ENCODE data around the gene DIS3L2.
"Not testable (repeated sequence)": the region's sequence is repeated elsewhere in the genome, so short reads cannot be mapped to it uniquely, and the experiment has no call there.

Gene DIS3L2

GRCh38 chr2:232382331-232383225 lies 421.1 kb downstream of the DIS3L2 start:
- H3K4me3 ChIP-seq (ENCODE audit: low read depth, low read length), result no peak overlapping the region
- no peak for TF ChIP-seq CTCF (IDR thresholded peaks at IDR 0.05; ENCODE audit: low read depth, low read length)

- no peak overlapping the region for H3K4me3 ChIP-seq (ENCODE audit: low read depth, low read length)
- no peak for TF ChIP-seq CTCF (IDR thresholded peaks at IDR 0.05; ENCODE audit: low read depth, low read length)
These were observed 423.0 kb downstream of the DIS3L2 start for GRCh38 chr2:232384466-232384865.

- H3K4me3 ChIP-seq (ENCODE audit: low read depth, low read length), result not testable (repeated sequence)
These were observed 423.5 kb downstream of the DIS3L2 start for GRCh38 chr2:232385058-232385457.

GRCh38 chr2:232385660-232386489 lies 424.4 kb downstream of the DIS3L2 start:
- TF ChIP-seq CTCF (IDR thresholded peaks at IDR 0.05; ENCODE audit: low read depth, low read length), result no peak
- no peak overlapping the region for H3K4me3 ChIP-seq (ENCODE audit: low read depth, low read length)

GRCh38 chr2:232386490-232386739 lies 424.9 kb downstream of the DIS3L2 start:
- no peak for TF ChIP-seq CTCF (IDR thresholded peaks at IDR 0.05; ENCODE audit: low read depth, low read length)
- H3K4me3 ChIP-seq (ENCODE audit: low read depth, low read length), result no peak overlapping the region

Data from WI38 (cell line).